CD4-positive, alpha-beta memory T cell (primary cell): Measurements from ENCODE around the gene HEMGN. TPM values are rescaled to one million over a fixed set of nuclear protein-coding genes. Genes with fewer than 3 reads are reported as not detected.

Experiments
- CTCF ChIA-PET: fragments of 350-600 bp; sonication (Branson Sonifier 250); formaldehyde crosslinking; loops from one replicate; lab custom pipeline; 2021; ENCODE audit warnings: inconsistent platforms; ENCODE audit not compliant: partially characterized antibody; lab: Charles Lee
- POLR2A ChIA-PET: fragments of 350-600 bp; sonication (Branson Sonifier 250); formaldehyde crosslinking; loops from one replicate; lab custom pipeline; 2021; ENCODE audit not compliant: partially characterized antibody; lab: Charles Lee
- DNase-seq, 5 donors: peaks; one replicate each; pipeline versions ENCODE4 v3.0.0 to v3.0.0-alpha.2; 2020 to 2022; ENCODE audit warnings: mixed read lengths in 1 of 5
- H3K27ac ChIP-seq: one replicate; pipeline ENCODE4 v1.7.0; 2013; ENCODE audit warnings: low read depth, low read length
- H3K27me3 ChIP-seq: 2 replicates; pipeline ENCODE4 v1.7.0; 2013; ENCODE audit warnings: mild to moderate bottlenecking, low read length, moderate library complexity; ENCODE audit not compliant: insufficient read depth
- H3K36me3 ChIP-seq: 2 replicates; pipeline ENCODE4 v1.7.0; 2013; ENCODE audit warnings: mild to moderate bottlenecking, low read length, moderate library complexity; ENCODE audit not compliant: insufficient read depth
- H3K4me1 ChIP-seq: 2 replicates; pipeline ENCODE4 v1.7.0; 2013; ENCODE audit warnings: mild to moderate bottlenecking, low read length, moderate library complexity; ENCODE audit not compliant: insufficient read depth
- H3K4me3 ChIP-seq, 2 donors: one replicate each; pipeline ENCODE4 v1.7.0; 2013; ENCODE audit warnings: low read length in 2 of 2, mild to moderate bottlenecking in 1 of 2
- H3K9me3 ChIP-seq, 2 donors: one replicate each; pipeline ENCODE4 v1.7.0; 2013; ENCODE audit warnings: low read length in 2 of 2, control low read depth in 1 of 2; ENCODE audit not compliant: control insufficient read depth in 1 of 2
- H3K27ac Mint-ChIP-seq, 7 donors: one replicate each; pipeline ENCODE4 v1.8.0; 2020 to 2021; ENCODE audit warnings: mixed read lengths in 7 of 7, mild to moderate bottlenecking in 6 of 7, inconsistent platforms in 3 of 7, moderate library complexity in 3 of 7
- H3K27me3 Mint-ChIP-seq, 2 donors: one replicate each; pipeline ENCODE4 v1.8.0; 2020 to 2021; ENCODE audit warnings: mixed read lengths in 2 of 2
- H3K36me3 Mint-ChIP-seq, 2 donors: one replicate each; pipeline ENCODE4 v1.8.0; 2020 to 2021; ENCODE audit warnings: mixed read lengths in 2 of 2, inconsistent platforms in 1 of 2, mild to moderate bottlenecking in 1 of 2
- H3K4me1 Mint-ChIP-seq, 4 donors: one replicate each; pipeline ENCODE4 v1.8.0; 2020 to 2021; ENCODE audit warnings: mixed read lengths in 4 of 4, mild to moderate bottlenecking in 1 of 4
- H3K4me3 Mint-ChIP-seq, 8 donors: one replicate each; pipeline ENCODE4 v1.8.0; 2020 to 2021; ENCODE audit warnings: mixed read lengths in 8 of 8, mild to moderate bottlenecking in 7 of 8, moderate library complexity in 6 of 8, inconsistent platforms in 3 of 8
- H3K9me3 Mint-ChIP-seq, 8 donors: one replicate each; pipeline ENCODE4 v1.8.0; 2020 to 2021; ENCODE audit warnings: mixed read lengths in 8 of 8, mild to moderate bottlenecking in 5 of 8, inconsistent platforms in 3 of 8, moderate library complexity in 1 of 8
- intact Hi-C: fragments of 100-400 bp; cut with micrococcal nuclease; formaldehyde crosslinking; loops from one replicate; pipeline ENCODE4 v1.15.1; 2023
- polyA plus RNA-seq, 2 donors: library from polyadenylated mRNA; unstranded; fragments of 300-500 nt; fragmentation: Illumina TruSeq; gene quantifications; one replicate each; pipeline ENCODE4 v1.2.3, GENCODE V29; 2021
- total RNA-seq, 2 experiments: library from RNA; stranded (reverse); gene quantifications; one replicate each; pipeline ENCODE4 v1.2.3, GENCODE V29; 2021

The HEMGN gene
- total and polyA plus RNA-seq, 4 experiments from 2014 or later: 1.6 to 4.0 (median 2.9) TPM

GRCh38 chr9:97934321-97935115 is 3.5 kb downstream of the HEMGN start:
- H3K27ac Mint-ChIP-seq: peak overlapping the region in 1 of 7 donors; percentile 55
- ChIA-PET POLR2A (interaction anchor here (0.9 to 1.8 kb wide), 5 partner anchors 10 to 49 kb away, joined by 3 to 7 read pairs (median 3); partner anchors contain the start of genes ANP32B and TRMO), CTCF (interaction anchor here (1.1 to 3.9 kb wide), 6 partner anchors 10 to 307 kb away, joined by 3 to 59 read pairs (median 3); partner anchors contain the start of genes ANP32B and TRMO)
- H3K4me3 Mint-ChIP-seq: no peak overlapping the region
- Histone ChIP-seq H3K9me3 (no peaks in the 10 kb centered on the region), H3K27me3 (no peaks in the 10 kb centered on the region), H3K4me1 (peaks cover 61% of the 10 kb centered on the region), H3K27ac (no peak overlapping the region), H3K4me3 (no peak overlapping the region), H3K36me3 (no peaks in the 10 kb centered on the region)
- H3K36me3 Mint-ChIP-seq: no peaks in the 10 kb centered on the region
- no peaks in the 10 kb centered on the region for H3K27me3 Mint-ChIP-seq
- no peaks in the 10 kb centered on the region for H3K9me3 Mint-ChIP-seq
- no peak for DNase-seq
- intact Hi-C loops: no loop called here
- H3K4me1 Mint-ChIP-seq: peaks cover 39 to 66% (median 53%) of the 10 kb centered on the region in 4 donors

GRCh38 chr9:97933297-97933998 is 4.5 kb downstream of the HEMGN start:
- POLR2A ChIA-PET: interaction anchor here (1.1 kb wide), 1 partner anchor 11 kb away, joined by 3 read pairs; the partner anchor contains the start of gene TRMO
- H3K36me3 Mint-ChIP-seq: no peaks in the 10 kb centered on the region
- peaks cover 57% of the 10 kb centered on the region for H3K4me1 ChIP-seq
- H3K4me3 ChIP-seq: no peak overlapping the region
- DNase-seq: no peak
- CTCF ChIA-PET: interaction anchor here (1.3 to 3.9 kb wide), 3 partner anchors 10 to 308 kb away, joined by 3 to 59 read pairs (median 5); partner anchors contain the start of gene TRMO
- no peaks in the 10 kb centered on the region for H3K27me3 Mint-ChIP-seq
- H3K36me3 ChIP-seq: no peaks in the 10 kb centered on the region
- intact Hi-C loops: no loop called here
- no peaks in the 10 kb centered on the region for H3K9me3 Mint-ChIP-seq
- no peaks in the 10 kb centered on the region for H3K9me3 ChIP-seq
- H3K27ac ChIP-seq: no peak overlapping the region
- peak overlapping the region in 3 of 7 donors; percentile 50 to 57 (median 56) for H3K27ac Mint-ChIP-seq
- no peak overlapping the region for H3K4me3 Mint-ChIP-seq
- no peaks in the 10 kb centered on the region for H3K27me3 ChIP-seq
- peaks cover 37 to 68% (median 52%) of the 10 kb centered on the region in 4 donors for H3K4me1 Mint-ChIP-seq

- peak in 1 of 5 donors; percentile 21 for DNase-seq
- no peaks in the 10 kb centered on the region for H3K9me3 Mint-ChIP-seq
- Histone ChIP-seq H3K27ac (peak overlapping the region; percentile 21), H3K9me3 (no peaks in the 10 kb centered on the region), H3K4me1 (peaks cover 41% of the 10 kb centered on the region), H3K4me3 (no peak overlapping the region), H3K36me3 (no peaks in the 10 kb centered on the region), H3K27me3 (no peaks in the 10 kb centered on the region)
- H3K27ac Mint-ChIP-seq: peak overlapping the region; percentile 71 to 94 (median 90)
- peak overlapping the region; percentile 67 to 86 (median 80) for H3K4me3 Mint-ChIP-seq
- no peaks in the 10 kb centered on the region for H3K36me3 Mint-ChIP-seq
- H3K27me3 Mint-ChIP-seq: no peaks in the 10 kb centered on the region
- H3K4me1 Mint-ChIP-seq: peaks cover 25 to 52% (median 37%) of the 10 kb centered on the region in 4 donors
- POLR2A ChIA-PET: interaction anchor here (1.0 to 3.0 kb wide), 4 partner anchors 9 to 55 kb away, joined by 3 to 22 read pairs (median 6); partner anchors contain the start of gene ANP32B
- CTCF ChIA-PET: interaction anchor here (1.9 to 2.8 kb wide), 3 partner anchors 23 to 30 kb away, joined by 4 to 15 read pairs (median 10); no protein-coding TSS in a partner anchor
- intact Hi-C loops: no loop called here
Measured at GRCh38 chr9:97930972-97931371, 7.0 kb downstream of the HEMGN start.

- DNase-seq: no peak
- Mint-ChIP-seq H3K27ac (peak overlapping the region in 3 of 7 donors; percentile 37 to 61 (median 46)), H3K27me3 (no peaks in the 10 kb centered on the region), H3K36me3 (no peaks in the 10 kb centered on the region), H3K4me1 (peaks cover 23 to 44% (median 32%) of the 10 kb centered on the region in 4 donors), H3K9me3 (no peaks in the 10 kb centered on the region), H3K4me3 (peak overlapping the region in 4 of 8 donors; percentile 32 to 50 (median 38))
- Histone ChIP-seq H3K4me3 (no peak overlapping the region), H3K27me3 (no peaks in the 10 kb centered on the region), H3K36me3 (no peaks in the 10 kb centered on the region), H3K27ac (no peak overlapping the region), H3K4me1 (peaks cover 41% of the 10 kb centered on the region), H3K9me3 (no peaks in the 10 kb centered on the region)
- POLR2A ChIA-PET: interaction anchor here (1.2 to 3.0 kb wide), 5 partner anchors 7 to 327 kb away, joined by 3 to 22 read pairs (median 7); partner anchors contain the start of genes ANP32B and TRMO
- intact Hi-C loops: no loop called here
- CTCF ChIA-PET: interaction anchor here (0.8 to 10.2 kb wide), 5 partner anchors 25 to 55 kb away, joined by 3 to 256 read pairs (median 10); no protein-coding TSS in a partner anchor
Measured at GRCh38 chr9:97928986-97929604, 8.9 kb downstream of the HEMGN start.

GRCh38 chr9:97925497-97926334 is 12.3 kb downstream of the HEMGN start:
- Histone ChIP-seq H3K4me3 (no peak overlapping the region), H3K27me3 (no peaks in the 10 kb centered on the region), H3K27ac (no peak overlapping the region), H3K36me3 (no peaks in the 10 kb centered on the region), H3K4me1 (peaks cover 36% of the 10 kb centered on the region), H3K9me3 (no peaks in the 10 kb centered on the region)
- H3K36me3 Mint-ChIP-seq: peaks cover 0 to 14% of the 10 kb centered on the region in 2 donors
- ChIA-PET POLR2A (interaction anchor here (1.0 to 1.3 kb wide), 3 partner anchors 10 to 60 kb away, joined by 3 read pairs; no protein-coding TSS in a partner anchor), CTCF (interaction anchor here (1.0 to 11.0 kb wide), 7 partner anchors 10 to 119 kb away, joined by 3 to 256 read pairs (median 61); partner anchors contain the start of gene HEMGN)
- no peak overlapping the region for H3K4me3 Mint-ChIP-seq
- intact Hi-C loops: no loop called here
- DNase-seq: no peak
- H3K27me3 Mint-ChIP-seq: peaks cover 0 to 1% of the 10 kb centered on the region in 2 donors
- H3K4me1 Mint-ChIP-seq: peaks cover 22 to 47% (median 32%) of the 10 kb centered on the region in 4 donors
- H3K9me3 Mint-ChIP-seq: peaks cover 0 to 7% (median 0%) of the 10 kb centered on the region in 8 donors
- no peak overlapping the region for H3K27ac Mint-ChIP-seq

- peaks cover 0 to 1% of the 10 kb centered on the region in 2 donors for H3K27me3 Mint-ChIP-seq
- H3K36me3 Mint-ChIP-seq: peaks cover 0 to 14% of the 10 kb centered on the region in 2 donors
- DNase-seq: no peak
- Histone ChIP-seq H3K9me3 (no peaks in the 10 kb centered on the region), H3K4me3 (no peak overlapping the region), H3K27me3 (no peaks in the 10 kb centered on the region), H3K27ac (no peak overlapping the region), H3K36me3 (no peaks in the 10 kb centered on the region), H3K4me1 (peaks cover 36% of the 10 kb centered on the region)
- no peak overlapping the region for H3K27ac Mint-ChIP-seq
- intact Hi-C loops: no loop called here
- H3K4me3 Mint-ChIP-seq: no peak overlapping the region
- POLR2A ChIA-PET: interaction anchor here (0.9 to 11.9 kb wide), 14 partner anchors 11 to 332 kb away, joined by 3 to 746 read pairs (median 18); partner anchors contain the start of genes ANP32B, NANS and TBC1D2
- CTCF ChIA-PET: interaction anchor here (0.6 to 11.0 kb wide), 39 partner anchors 8 to 340 kb away, joined by 3 to 256 read pairs (median 7); partner anchors contain the start of genes ANP32B, HEMGN, NANS and TBC1D2
- peaks cover 24 to 49% (median 34%) of the 10 kb centered on the region in 4 donors for H3K4me1 Mint-ChIP-seq
- peaks cover 0 to 7% (median 0%) of the 10 kb centered on the region in 8 donors for H3K9me3 Mint-ChIP-seq
Measured at GRCh38 chr9:97924386-97924785, 13.6 kb downstream of the HEMGN start.
